GM18502 (cell line): Measurements from ENCODE around the gene SHPK.
"Not testable (repeated sequence)": the region's sequence is repeated elsewhere in the genome, so short reads cannot be mapped to it uniquely, and the experiment has no call there.

Experiments used
- ATAC-seq: cut with Tn5 transposase; IDR thresholded peaks from one replicate; pipeline ENCODE4 v1.9.1; 2021; ENCODE audit warnings: mild to moderate bottlenecking; ENCODE audit not compliant: unreplicated experiment, poor library complexity

SHPK gene

DNA sequence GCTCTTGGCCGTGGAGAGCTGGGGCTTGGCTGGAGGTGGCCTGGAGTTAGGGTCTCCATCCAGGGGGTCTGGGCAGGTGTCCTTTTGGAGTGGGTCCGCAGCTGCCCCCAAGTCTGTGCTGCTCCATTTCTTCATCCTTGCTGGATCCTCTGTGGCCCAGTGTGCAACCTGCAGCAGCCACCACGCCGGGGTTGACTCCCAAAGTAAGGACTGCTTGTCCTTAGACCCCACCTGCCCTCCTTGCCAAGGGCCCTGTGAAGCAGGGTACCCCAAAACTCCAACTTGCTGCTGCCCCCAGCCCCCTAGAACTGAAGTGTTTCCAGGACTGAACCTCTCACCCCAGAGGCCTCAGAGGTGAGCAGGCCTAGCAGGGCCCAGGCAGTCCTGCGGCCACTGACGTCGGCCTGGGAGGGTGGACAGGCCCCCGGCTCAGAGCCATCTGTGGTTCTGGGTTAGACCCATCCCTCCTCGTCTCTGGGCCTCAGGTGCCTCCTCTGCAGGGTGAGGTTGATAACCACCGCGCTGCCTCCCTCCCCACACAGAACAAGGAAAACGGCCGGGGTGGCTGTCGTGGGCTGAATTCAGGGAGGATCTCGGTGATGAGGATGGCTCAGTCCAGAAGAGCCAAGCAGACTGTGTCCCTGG lies 43.7 kb downstream of the SHPK start:
- ATAC-seq, result no peak

DNA sequence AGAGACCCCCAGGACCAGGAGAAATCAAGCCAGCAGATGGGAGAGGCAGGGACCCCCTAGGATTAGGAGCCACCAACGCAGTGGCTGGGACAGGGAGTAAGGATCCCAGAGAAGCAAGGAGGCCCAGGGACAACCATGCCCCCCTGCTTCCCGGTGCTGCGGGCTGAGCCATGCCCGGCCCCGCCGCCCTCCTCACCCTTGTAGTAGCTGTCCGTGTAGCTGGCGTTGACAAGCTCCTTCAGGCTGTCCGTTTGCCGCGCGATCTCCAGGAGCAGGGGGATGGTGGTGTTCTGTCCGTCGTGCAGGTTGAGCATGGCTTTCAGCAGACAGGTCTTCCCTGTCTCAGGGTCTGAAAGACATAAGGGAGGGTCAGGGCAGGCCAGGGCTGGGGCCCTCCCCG lies 45.3 kb downstream of the SHPK start:
- ATAC-seq, result no peak

DNA sequence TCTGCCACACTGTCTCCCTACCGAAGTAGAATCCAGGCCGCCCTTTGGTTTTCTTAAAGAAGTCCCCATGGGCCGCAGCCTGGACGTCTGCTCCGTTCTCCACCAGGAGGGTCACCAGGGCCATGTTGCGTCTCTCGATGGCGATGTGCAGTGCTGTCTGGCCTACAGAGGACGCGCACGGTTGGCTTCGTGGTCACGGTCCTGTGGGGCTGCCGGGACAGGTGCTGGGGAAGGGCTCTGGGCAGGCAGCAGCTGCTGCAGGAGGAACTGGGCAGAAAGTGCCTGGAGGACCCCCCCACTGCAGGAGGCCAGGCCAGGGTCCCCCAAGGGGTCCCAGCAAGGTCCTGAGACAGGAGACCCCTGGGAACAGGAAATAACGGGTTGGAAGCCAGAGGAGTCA lies 45.8 kb downstream of the SHPK start:
- no peak for ATAC-seq

GRCh38 chr17:3589784-3590183 lies 46.3 kb downstream of the SHPK start:
- ATAC-seq, result no peak

- ATAC-seq, result no peak
These were observed 50.2 kb downstream of the SHPK start for GRCh38 chr17:3585826-3586225.

DNA sequence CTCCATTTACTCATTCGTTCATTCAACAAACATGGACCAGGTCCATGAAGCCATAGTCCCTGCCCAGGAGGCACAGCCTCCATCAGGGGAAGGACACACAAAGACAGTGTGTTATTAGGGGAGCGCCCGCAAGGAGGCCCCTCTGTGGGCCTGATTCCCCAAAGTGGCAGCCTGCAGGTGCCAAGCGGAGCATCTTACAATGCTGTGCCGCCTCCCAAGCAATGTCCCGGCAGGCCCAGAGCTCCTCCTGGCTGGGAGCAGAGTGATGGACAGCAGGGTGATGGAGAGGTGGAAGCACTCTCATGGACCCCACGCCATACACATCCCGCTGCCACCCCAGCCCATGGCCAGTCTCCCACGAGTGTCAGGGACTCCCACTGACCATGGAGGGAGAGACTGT lies 52.6 kb downstream of the SHPK start:
- no peak for ATAC-seq

DNA sequence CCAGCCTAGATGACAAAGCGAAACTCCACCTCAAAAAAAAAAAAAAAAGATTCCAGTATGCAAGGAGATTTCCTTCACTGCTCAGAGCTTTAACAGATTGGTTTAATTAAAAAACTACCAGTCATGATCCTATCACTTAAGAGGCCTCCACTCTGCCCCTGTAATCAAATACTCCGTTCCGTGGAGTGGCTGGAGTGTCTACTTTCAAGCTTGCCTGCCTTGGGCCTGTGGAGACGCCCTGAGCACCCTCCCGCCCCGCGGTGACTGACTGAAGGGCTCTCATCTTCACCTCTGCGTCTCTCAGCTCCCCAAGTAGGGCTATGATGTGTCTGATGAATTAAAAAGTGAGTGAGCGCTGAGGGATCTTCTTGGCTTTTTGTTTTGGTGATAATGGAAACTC lies 53.1 kb downstream of the SHPK start:
- ATAC-seq, result no peak

DNA sequence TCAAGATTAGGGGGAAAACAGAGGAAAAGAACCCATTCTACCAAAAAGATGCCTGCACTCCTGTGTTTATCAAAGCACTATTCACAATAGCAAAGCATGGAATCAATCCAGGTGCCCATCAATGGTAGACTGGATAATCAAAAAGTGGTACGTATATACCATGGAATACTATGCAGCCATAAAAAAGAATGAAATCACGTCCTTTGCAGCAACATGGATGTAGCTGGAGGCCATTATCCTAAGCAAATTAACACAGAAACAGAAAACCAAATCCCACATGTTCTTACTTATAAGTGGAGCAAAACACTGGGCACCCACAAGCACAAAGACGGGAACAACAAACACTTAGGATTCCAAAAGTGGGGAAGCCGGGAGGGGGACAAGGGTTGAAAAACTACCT lies 57.4 kb downstream of the SHPK start:
- ATAC-seq, result not testable (repeated sequence)

DNA sequence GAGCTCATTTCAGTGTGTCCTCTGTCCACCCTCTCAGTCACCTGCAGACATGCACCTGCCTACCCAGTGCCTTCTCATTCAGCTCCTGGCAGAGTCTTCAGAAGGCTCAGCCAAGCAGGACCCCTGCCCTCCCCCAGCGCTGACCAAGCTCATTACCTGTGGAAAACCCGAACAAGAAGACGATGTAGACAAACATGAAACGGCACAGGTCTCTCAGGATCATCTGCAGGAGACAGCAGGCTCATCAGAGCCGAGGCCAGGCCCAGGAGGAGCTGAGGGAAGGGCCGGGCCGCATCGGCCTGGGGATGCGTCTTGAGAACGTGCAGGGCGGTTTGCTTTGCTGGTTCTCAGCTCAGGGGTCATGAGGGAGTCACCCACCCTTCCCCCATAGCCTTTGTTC lies 59.1 kb downstream of the SHPK start:
- no peak for ATAC-seq

DNA sequence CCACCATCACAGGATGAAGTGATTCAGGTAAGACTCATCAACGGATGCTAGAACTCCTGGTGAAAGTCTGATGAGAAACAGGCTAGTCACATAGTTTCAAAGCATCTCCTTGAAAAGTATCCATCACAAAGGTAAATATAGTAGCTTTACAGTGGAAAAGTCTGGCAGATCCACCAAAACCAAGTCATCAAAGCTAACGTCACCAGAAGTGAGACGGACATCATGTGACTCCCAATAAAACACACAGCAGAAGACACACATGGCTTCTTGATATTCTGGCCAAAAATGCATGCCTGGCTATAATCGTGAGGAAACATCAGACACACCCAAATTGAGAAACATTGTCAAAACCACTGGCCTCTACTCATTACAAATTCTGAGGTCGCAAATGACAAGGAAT lies 60.5 kb downstream of the SHPK start:
- no peak for ATAC-seq

GRCh38 chr17:3574231-3574630 lies 61.8 kb downstream of the SHPK start:
- no peak for ATAC-seq

DNA sequence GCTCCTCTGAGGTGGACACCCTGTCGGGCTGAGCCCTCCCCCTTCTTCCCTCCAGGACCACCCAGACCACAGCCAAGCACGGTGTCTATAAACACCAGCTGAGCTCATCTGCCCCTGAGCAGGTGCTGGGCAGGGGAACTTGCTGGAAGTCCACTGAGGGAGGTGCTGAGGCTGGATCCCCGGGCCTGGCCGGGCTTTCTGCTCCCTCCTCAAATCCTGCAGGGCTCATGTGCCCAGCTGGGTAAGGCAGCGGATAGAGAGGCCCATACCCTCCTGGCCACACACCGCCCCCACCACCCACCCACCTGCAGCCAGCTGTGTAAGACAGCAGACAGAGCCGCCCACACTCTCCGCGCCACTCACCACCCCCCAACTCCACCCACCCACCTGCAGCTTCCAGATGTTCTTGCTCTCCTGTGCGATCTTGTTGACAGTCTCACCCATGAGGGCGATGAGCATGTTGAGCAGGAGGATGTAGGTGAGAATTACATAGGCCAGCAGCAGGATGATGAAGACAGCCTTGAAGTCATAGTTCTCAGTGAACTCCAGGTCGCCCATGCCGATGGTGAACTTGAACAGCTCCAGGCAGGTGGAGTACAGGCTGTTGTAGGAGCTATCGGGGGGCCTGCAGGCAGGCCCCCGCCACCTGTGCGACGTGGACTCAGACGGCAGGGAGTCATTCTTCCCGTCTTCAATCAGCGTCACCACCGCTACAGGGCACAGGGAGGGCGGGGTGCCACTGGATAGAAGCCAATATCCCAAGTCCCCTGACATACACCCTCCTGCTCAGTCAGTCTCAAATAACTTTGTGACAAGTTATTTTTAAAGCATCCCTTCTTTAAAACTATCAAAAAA lies 62.6 kb downstream of the SHPK start:
- ATAC-seq, result no peak

- ATAC-seq, result no peak
These were observed 63.8 kb downstream of the SHPK start for GRCh38 chr17:3572231-3572630.

DNA sequence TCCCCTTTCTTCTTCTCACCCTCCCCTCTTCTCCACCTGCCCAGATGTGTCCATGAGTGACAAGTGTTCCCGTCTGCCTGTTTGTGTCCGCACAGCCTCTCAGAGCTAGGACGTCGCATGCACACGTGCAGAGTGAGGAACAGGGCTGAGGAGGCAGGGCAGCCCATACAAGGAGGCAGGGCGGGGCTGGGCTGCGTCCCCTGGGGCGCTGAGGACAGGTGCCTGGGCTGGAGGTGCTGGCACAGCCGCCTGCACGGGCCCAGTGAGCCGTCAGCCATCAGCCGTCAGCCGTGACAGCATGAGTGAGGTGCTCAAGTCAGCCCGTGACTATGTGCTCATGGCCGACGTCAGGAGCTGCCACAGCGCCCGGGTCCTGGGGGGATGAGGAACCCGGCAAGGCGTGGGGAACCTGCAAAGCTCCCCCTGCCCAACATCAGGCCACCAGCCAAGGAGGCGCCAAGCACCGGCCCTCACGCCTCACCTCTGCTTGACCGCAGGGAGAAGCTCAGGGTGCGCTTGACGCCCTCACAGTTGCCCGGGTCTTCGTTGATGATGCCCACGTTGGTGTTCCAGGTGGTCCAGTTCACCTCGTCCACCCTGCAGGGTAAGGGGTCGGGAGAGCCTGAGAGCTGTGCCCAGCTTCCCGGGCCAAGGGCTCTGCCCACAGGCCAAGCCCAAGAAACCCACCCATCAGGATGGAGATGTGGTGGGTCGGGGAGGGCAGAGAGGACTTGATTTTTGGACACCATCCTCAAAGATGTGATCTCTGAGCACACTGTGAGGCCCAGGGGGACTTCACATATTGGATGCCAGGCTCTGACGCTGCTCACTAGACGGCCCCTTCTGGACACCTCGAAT lies 64.8 kb downstream of the SHPK start:
- no peak for ATAC-seq

GRCh38 chr17:3569534-3570137 lies 66.4 kb downstream of the SHPK start:
- no peak for ATAC-seq

GRCh38 chr17:3566551-3566950 lies 69.5 kb downstream of the SHPK start:
- no peak for ATAC-seq

DNA sequence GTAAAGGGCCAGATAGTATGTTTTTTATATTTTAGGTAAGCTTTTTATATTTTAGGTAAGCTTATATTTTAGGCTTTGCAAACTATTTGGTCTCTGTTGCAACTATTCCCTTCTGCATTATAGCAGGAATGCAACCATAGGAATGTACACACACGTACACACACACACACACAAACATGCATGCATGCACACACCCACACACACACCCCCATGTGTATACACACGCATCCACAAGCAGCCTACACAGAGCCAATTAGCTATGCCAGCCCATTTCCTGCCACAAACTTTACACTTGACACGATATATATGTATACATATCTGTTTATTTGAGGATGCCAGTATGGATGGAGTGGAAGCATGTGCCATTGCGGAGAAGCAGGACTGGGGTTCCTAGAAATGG lies 70.9 kb downstream of the SHPK start:
- no peak for ATAC-seq

- ATAC-seq, result not testable (repeated sequence)
These were observed 71.8 kb downstream of the SHPK start for GRCh38 chr17:3564241-3564640.

- ATAC-seq, result no peak
These were observed 76.8 kb downstream of the SHPK start for GRCh38 chr17:3559270-3559645.

DNA sequence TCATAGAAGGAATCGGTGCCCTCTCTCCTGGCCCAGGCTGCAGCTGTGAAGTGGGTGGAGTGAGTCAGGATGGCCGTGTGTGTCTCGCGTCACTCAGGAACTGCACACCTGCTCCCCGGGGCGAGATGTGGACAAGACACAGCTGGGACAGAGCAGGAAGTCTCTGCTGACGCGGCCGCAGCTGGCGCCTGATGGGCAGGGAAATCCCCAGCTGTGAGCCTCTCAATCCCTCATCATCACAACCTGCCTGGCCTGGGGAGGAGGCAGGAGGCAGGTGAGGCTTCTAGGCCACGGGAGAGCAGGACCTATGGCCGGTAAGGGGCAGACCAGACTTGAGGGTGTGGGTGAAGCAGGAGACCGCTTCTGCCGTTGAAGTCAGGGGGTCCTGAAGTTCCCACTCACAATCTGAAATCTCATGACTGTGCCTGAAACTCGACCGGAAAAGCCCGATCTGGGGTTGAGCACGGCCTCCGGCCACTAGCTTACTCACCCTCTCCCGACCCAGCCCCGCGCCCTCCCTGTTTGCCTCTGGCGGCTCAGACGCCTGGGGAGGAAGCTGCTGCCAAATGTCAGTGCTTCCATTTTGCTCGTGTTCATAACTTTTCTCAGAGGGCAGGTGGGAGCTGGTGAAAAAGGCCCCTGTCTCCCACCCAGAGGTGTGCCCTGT lies 77.3 kb downstream of the SHPK start:
- ATAC-seq, result peak; percentile 75
